Esophagus muscularis mucosa (tissue), 4 donors: ENCODE measurements around the gene GFOD1. TPM values are rescaled to one million over a fixed set of nuclear protein-coding genes. Genes with fewer than 3 reads are reported as not detected.

Source experiments
- DNase-seq: peaks from one replicate; pipeline ENCODE4 v3.0.0-alpha.2; 2017; ENCODE audit errors: extremely low spot score
- H3K27ac ChIP-seq, 4 donors: fragments of 200-600 bp; sonication (generic); replicated peaks in 1 of 4; 1 replicate in 3 of 4; 2 replicates in 1 of 4; pipeline ENCODE4 v1.5.1; 2016 to 2019; ENCODE audit warnings: mild to moderate bottlenecking in 1 of 4
- H3K27me3 ChIP-seq, 4 donors: fragments of 200-600 bp; sonication (generic); one replicate each; pipeline versions ENCODE4 v1.5.1 to v1.6.0; 2016 to 2019
- H3K36me3 ChIP-seq, 4 donors: fragments of 200-600 bp; sonication (generic); one replicate each; pipeline ENCODE4 v1.5.1; 2016 to 2019
- H3K4me1 ChIP-seq, 4 donors: fragments of 200-600 bp; sonication (generic); one replicate each; pipeline ENCODE4 v1.5.1; 2016 to 2019
- H3K4me3 ChIP-seq, 4 donors: fragments of 200-600 bp; sonication (generic); 1 replicate in 2 of 4; 2 replicates in 2 of 4; pipeline ENCODE4 v1.5.1; 2016 to 2019; ENCODE audit warnings: mild to moderate bottlenecking in 4 of 4, moderate library complexity in 1 of 4
- H3K9me3 ChIP-seq, 4 donors: fragments of 200-600 bp; sonication (generic); 1 replicate in 3 of 4; 2 replicates in 1 of 4; pipeline ENCODE4 v1.5.1; 2016 to 2019
- EP300 ChIP-seq: sonication (generic); formaldehyde crosslinking; IDR thresholded peaks from one replicate; pipeline ENCODE4 v1.6.1; 2017; ENCODE audit warnings: antibody characterized with exemption
- POLR2A ChIP-seq: fragments of 450-650 bp; IDR thresholded peaks from one replicate; pipeline ENCODE4 v1.6.1; 2017; ENCODE audit warnings: antibody characterized with exemption, moderate library complexity, mild to moderate bottlenecking, low read depth
- POLR2AphosphoS5 ChIP-seq, 2 donors: sonication (generic); formaldehyde crosslinking; IDR thresholded peaks; one replicate each; pipeline ENCODE4 v1.6.1; 2017; ENCODE audit warnings: antibody characterized with exemption in 2 of 2
- WGBS: methylation state at CpG from one replicate; pipeline ENCODE4 v1.1.5; 2018; 5-methylcytosine and 5-hydroxymethylcytosine counted together
- intact Hi-C: fragments of 100-400 bp; cut with DNase I; formaldehyde crosslinking; loops from one replicate; pipeline ENCODE4 v1.15.1; 2023
- total RNA-seq, 4 donors: library from RNA; depleted of rRNA; stranded (reverse); fragments of >200 nt; gene quantifications; one replicate each; pipeline versions ENCODE4 v1.1.0 to v1.2.1, GENCODE V29; 2016
- TF ChIP-seq, protein P1 (sequence below), 3 experiments: fragments of 200-600 bp in 2 of 3; fragments of 450-650 bp in 1 of 3; sonication (generic) in 2 of 3; IDR thresholded peaks; one replicate each; pipeline ENCODE4 v1.5.1; 2017 to 2019; ENCODE audit warnings: antibody characterized with exemption in 3 of 3, mild to moderate bottlenecking in 2 of 3, moderate library complexity in 1 of 3

Gene GFOD1
- total RNA-seq, 4 donors from 2014 or later = 21.7 to 34.5 (median 25.8) TPM

DNA sequence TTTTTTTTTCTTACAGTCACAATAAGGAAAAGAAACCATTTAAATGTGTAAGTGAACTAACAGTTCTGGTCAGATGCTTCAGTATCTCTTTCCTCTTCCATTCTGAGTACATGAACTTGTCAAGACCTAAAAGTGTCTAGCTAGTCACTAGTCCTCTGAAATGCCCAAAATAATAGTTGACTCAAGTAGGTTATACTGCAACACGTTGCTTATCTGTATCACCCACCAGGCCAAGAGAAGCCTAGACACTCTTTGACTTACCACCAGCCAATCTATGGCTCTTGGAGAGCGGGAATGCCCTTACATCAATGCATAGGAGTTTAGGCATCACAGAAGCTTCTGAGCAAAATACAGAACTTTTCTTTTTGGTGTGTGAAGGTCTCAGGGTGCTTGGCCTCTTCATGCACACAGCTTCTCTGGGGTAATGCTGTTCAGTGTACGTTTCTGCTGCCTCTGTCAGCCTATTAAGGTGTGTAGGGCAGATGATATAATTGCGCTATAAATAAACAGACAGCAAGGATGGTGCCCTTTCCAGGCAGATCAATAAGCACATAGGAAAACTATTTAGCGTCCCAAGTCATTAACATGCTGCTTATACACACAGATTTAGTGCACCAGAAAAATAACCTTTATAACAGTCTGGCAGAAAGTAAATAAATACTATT lies 7.8 kb upstream of the GFOD1 start:
- no peaks in the 10 kb centered on the region for H3K9me3 ChIP-seq
- H3K4me3 ChIP-seq = no peak overlapping the region
- H3K27ac ChIP-seq = no peak overlapping the region
- TF ChIP-seq EP300 (no peak), POLR2AphosphoS5 (IDR thresholded peaks at IDR 0.05) (no peak), POLR2A (no peak)
- TF ChIP-seq, protein P1, sequence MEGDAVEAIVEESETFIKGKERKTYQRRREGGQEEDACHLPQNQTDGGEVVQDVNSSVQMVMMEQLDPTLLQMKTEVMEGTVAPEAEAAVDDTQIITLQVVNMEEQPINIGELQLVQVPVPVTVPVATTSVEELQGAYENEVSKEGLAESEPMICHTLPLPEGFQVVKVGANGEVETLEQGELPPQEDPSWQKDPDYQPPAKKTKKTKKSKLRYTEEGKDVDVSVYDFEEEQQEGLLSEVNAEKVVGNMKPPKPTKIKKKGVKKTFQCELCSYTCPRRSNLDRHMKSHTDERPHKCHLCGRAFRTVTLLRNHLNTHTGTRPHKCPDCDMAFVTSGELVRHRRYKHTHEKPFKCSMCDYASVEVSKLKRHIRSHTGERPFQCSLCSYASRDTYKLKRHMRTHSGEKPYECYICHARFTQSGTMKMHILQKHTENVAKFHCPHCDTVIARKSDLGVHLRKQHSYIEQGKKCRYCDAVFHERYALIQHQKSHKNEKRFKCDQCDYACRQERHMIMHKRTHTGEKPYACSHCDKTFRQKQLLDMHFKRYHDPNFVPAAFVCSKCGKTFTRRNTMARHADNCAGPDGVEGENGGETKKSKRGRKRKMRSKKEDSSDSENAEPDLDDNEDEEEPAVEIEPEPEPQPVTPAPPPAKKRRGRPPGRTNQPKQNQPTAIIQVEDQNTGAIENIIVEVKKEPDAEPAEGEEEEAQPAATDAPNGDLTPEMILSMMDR (IDR thresholded peaks at IDR 0.05) = no peak
- intact Hi-C loops = no loop called here
- 82% methylated on average over 5 of the region's 5 CpGs for WGBS
- H3K4me1 ChIP-seq = peaks cover 0 to 6% (median 0%) of the 10 kb centered on the region in 4 donors
- DNase-seq = no peak
- H3K27me3 ChIP-seq = no peaks in the 10 kb centered on the region
- no peaks in the 10 kb centered on the region for H3K36me3 ChIP-seq

DNA sequence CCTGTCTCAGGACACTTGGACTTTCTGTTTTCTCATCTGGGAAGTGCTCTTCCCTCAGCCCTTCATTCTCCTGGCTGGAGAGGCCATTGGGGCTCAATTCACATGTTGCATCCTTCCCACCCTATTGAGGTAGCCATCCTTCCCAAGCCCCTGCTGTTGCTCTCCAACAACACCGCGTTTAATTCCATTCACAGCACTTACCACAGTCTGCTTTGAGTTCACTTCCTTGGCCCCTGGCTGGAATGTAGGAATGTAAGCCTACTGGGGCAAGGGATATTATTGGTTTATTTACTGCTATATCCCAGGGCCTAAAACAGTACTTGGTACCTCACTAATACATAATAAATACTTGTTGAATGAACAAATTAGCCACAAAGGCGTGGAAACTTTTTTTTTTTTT lies 6.7 kb upstream of the GFOD1 start:
- no peaks in the 10 kb centered on the region for H3K36me3 ChIP-seq
- no peak overlapping the region for H3K27ac ChIP-seq
- H3K27me3 ChIP-seq = no peaks in the 10 kb centered on the region
- intact Hi-C loops = no loop called here
- no peaks in the 10 kb centered on the region for H3K9me3 ChIP-seq
- no peak for TF ChIP-seq EP300
- no peak for TF ChIP-seq POLR2A
- TF ChIP-seq, protein P1 (IDR thresholded peaks at IDR 0.05) = no peak
- no peak for TF ChIP-seq POLR2AphosphoS5 (IDR thresholded peaks at IDR 0.05)
- H3K4me3 ChIP-seq = no peak overlapping the region
- no peak for DNase-seq
- WGBS = 73% methylated on average over 2 of the region's 3 CpGs
- H3K4me1 ChIP-seq = peaks cover 0 to 6% (median under 1%) of the 10 kb centered on the region in 4 donors

DNA sequence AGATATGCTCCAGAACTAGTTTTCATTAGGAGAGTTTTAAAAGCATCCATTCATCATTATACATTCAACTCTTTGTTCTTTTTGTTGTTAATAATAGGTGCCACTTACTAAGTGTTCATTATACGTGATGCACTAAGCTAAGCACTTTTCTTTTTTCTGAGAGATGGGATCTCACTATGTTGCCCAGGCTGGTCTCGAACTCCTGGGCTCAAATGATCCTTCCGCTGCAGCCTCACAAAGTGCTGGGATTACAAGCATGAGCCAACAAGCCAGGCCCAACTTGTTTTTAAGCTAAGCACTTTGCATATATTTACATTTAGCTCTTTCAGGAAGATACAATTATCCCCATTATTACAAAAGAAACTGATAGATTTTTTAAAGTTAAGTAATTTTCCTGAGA lies 5.7 kb upstream of the GFOD1 start:
- H3K27ac ChIP-seq = no peak overlapping the region
- intact Hi-C loops = no loop called here
- 88% methylated on average over 3 of the region's 3 CpGs for WGBS

DNA sequence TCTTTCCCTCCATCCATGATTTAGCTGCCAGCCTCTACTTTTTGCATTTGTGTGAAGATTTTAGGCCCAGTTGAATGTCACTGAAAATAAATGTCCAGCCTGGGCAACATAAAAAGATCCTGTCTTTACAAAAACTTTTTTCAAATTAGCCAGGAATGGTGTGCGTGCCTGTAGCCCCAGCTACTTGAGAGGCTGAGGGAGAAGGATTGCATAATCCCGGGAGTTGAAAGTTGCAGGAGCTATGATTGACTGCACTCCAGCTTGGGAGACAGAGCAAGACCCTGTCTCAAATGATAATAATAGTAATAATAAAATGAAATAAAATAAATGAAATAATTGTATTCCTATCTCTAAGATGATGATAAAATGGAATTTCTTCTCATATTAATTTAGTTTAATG lies 5.0 kb upstream of the GFOD1 start:
- DNase-seq = no peak
- Histone ChIP-seq H3K9me3 (no peaks in the 10 kb centered on the region), H3K36me3 (no peaks in the 10 kb centered on the region), H3K27me3 (no peaks in the 10 kb centered on the region), H3K4me1 (peaks cover 10 to 15% (median 11%) of the 10 kb centered on the region in 4 donors), H3K4me3 (no peak overlapping the region), H3K27ac (no peak overlapping the region)
- intact Hi-C loops = no loop called here
- TF ChIP-seq POLR2AphosphoS5 (IDR thresholded peaks at IDR 0.05) = no peak
- TF ChIP-seq, protein P1 (IDR thresholded peaks at IDR 0.05) = no peak
- TF ChIP-seq POLR2A = no peak
- WGBS = 88% methylated on average over 2 of the region's 2 CpGs

More for the DNA sequence above, 5.7 kb upstream of the GFOD1 start:
- Histone ChIP-seq H3K36me3 (no peaks in the 10 kb centered on the region), H3K27me3 (no peaks in the 10 kb centered on the region), H3K4me3 (no peak overlapping the region), H3K9me3 (no peaks in the 10 kb centered on the region), H3K4me1 (peaks cover 8 to 11% (median 10%) of the 10 kb centered on the region in 4 donors)
- TF ChIP-seq POLR2AphosphoS5 (IDR thresholded peaks at IDR 0.05) (no peak), EP300 (no peak), POLR2A (no peak)
- TF ChIP-seq, protein P1 (IDR thresholded peaks at IDR 0.05) = no peak
- no peak for DNase-seq

DNA sequence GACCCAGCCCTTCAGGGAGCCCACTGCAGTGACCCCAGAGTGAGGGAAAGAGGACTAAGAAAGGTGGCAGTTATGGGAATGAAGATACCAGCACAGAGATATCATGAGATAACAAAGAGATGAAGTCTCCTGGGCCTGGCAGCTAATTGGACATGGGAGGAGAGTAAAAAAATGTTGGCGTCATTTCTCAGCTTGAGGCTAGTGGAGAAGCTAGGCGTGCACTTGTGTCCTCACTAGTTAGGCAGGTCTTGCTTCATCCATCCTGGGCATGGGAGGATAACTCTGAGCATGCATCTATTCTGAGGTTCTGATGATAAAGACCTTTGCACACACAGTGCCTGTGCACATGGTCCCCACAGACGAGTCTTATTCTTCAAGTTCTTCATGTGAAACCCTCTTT lies 4.1 kb upstream of the GFOD1 start:
- WGBS = 94% methylated on average over 3 of the region's 3 CpGs
- intact Hi-C loops = no loop called here
- peaks cover 10 to 15% (median 12%) of the 10 kb centered on the region in 4 donors for H3K4me1 ChIP-seq

More for the DNA sequence above, 4.1 kb upstream of the GFOD1 start:
- H3K36me3 ChIP-seq = no peaks in the 10 kb centered on the region
- no peak overlapping the region for H3K4me3 ChIP-seq
- H3K9me3 ChIP-seq = peaks cover 0 to 5% (median 0%) of the 10 kb centered on the region in 4 donors
- H3K27me3 ChIP-seq = no peaks in the 10 kb centered on the region
- TF ChIP-seq, protein P1 (IDR thresholded peaks at IDR 0.05) = no peak
- TF ChIP-seq POLR2AphosphoS5 (IDR thresholded peaks at IDR 0.05) (no peak), EP300 (no peak), POLR2A (no peak)
- DNase-seq = no peak
- no peak overlapping the region for H3K27ac ChIP-seq
